Measurements from ENCODE around the gene ADGRG3.

Gene ADGRG3

DNA sequence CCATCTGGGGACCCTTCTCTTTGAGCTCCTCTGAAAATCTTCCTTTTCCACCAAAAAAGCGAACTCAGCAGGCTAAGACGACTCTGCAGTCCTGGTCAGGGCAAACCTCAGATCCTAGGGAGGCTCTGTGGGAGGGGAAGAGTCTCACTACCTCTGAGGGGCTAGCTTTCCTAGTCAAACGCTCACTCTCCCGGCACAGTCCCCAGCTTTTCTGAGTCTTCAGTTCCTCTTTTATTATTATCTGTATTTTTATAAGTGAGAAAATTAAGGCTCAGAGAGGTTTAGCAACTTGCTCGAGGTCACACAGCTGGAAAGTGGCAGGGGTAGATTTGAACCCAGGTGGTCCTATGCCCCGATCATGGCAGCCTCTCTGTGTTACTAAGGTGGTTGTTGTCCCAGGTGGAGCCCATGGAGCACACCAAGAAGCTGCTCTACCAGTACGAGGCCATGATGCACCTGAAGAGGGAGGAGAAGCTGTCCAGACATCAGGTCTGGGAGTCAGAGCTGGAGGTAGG lies 58.4 kb downstream of the ADGRG3 start:
- no peak for TF ChIP-seq EZH2phosphoT487 (conservative IDR thresholded peaks at IDR 0.05; ENCODE audit: low read length)
- TF ChIP-seq, protein P1, sequence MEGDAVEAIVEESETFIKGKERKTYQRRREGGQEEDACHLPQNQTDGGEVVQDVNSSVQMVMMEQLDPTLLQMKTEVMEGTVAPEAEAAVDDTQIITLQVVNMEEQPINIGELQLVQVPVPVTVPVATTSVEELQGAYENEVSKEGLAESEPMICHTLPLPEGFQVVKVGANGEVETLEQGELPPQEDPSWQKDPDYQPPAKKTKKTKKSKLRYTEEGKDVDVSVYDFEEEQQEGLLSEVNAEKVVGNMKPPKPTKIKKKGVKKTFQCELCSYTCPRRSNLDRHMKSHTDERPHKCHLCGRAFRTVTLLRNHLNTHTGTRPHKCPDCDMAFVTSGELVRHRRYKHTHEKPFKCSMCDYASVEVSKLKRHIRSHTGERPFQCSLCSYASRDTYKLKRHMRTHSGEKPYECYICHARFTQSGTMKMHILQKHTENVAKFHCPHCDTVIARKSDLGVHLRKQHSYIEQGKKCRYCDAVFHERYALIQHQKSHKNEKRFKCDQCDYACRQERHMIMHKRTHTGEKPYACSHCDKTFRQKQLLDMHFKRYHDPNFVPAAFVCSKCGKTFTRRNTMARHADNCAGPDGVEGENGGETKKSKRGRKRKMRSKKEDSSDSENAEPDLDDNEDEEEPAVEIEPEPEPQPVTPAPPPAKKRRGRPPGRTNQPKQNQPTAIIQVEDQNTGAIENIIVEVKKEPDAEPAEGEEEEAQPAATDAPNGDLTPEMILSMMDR (IDR thresholded peaks at IDR 0.05; ENCODE audit: insufficient read depth, low read length, poor library complexity, severe bottlenecking) = no peak
- H2AFZ ChIP-seq (ENCODE audit: low read depth, low read length, severe bottlenecking) = no peak overlapping the region
- no peaks in the 10 kb centered on the region for H3K79me2 ChIP-seq (ENCODE audit: insufficient read depth, low read length)
- no peak overlapping the region for H3K27ac ChIP-seq (ENCODE audit: low read depth, low read length)
- no peaks in the 10 kb centered on the region for H3K27me3 ChIP-seq (ENCODE audit: low read length)
- no peaks in the 10 kb centered on the region for H3K9me2 ChIP-seq (replicated peaks; ENCODE audit: insufficient read depth, low read length)
- no peaks in the 10 kb centered on the region for H3F3A ChIP-seq (ENCODE audit: insufficient read depth)
- no peaks in the 10 kb centered on the region for H3K36me3 ChIP-seq (ENCODE audit: low read length)
- no peaks in the 10 kb centered on the region for H3K9me3 ChIP-seq (ENCODE audit: insufficient read depth, low read length)
- no peak overlapping the region for H3K4me2 ChIP-seq (ENCODE audit: low read depth, low read length, poor library complexity, severe bottlenecking)
- H3K9ac ChIP-seq (ENCODE audit: low read length) = no peak overlapping the region
- H3K4me3 ChIP-seq (ENCODE audit: insufficient read depth, low read length, poor library complexity, severe bottlenecking) = no peak overlapping the region
- H4K20me1 ChIP-seq (ENCODE audit: low read depth, low read length) = no peaks in the 10 kb centered on the region

DNA sequence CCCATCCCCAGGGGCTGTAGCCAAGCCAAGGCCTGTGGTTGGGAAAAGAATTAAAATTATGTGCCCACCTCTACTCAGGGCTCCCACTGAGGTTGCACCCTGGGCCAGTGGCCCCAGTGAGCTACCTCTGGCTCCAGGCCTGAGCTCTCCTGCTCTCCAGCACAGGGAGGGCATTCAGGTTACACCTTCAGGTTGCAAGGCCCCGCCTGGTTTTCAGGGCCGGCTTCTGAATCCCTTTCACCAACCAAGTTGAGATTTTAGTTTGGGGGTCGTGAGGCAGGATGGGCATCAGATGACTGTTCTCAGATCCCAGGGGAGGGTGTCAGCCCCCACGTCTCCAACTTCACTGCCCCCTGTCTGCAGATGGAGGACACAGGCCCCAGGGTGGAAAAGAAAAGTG lies 59.5 kb downstream of the ADGRG3 start:
- Histone ChIP-seq H3K36me3 (ENCODE audit: low read length) (no peaks in the 10 kb centered on the region), H3K9ac (ENCODE audit: low read length) (no peak overlapping the region), H3K27ac (ENCODE audit: low read depth, low read length) (no peak overlapping the region), H3K79me2 (ENCODE audit: insufficient read depth, low read length) (no peaks in the 10 kb centered on the region), H2AFZ (ENCODE audit: low read depth, low read length, severe bottlenecking) (no peak overlapping the region), H3K9me3 (ENCODE audit: insufficient read depth, low read length) (peaks cover 5% of the 10 kb centered on the region; the same call in 1 of the 2 replicates), H3K27me3 (ENCODE audit: low read length) (no peaks in the 10 kb centered on the region), H3K4me2 (ENCODE audit: low read depth, low read length, poor library complexity, severe bottlenecking) (no peak overlapping the region), H4K20me1 (ENCODE audit: low read depth, low read length) (no peaks in the 10 kb centered on the region), H3K4me3 (ENCODE audit: insufficient read depth, low read length, poor library complexity, severe bottlenecking) (no peak overlapping the region), H3K9me2 (replicated peaks; ENCODE audit: insufficient read depth, low read length) (no peaks in the 10 kb centered on the region), H3F3A (ENCODE audit: insufficient read depth) (no peaks in the 10 kb centered on the region)
- TF ChIP-seq, protein P1 (IDR thresholded peaks at IDR 0.05; ENCODE audit: insufficient read depth, low read length, poor library complexity, severe bottlenecking) = no peak
- TF ChIP-seq EZH2phosphoT487 (conservative IDR thresholded peaks at IDR 0.05; ENCODE audit: low read length) = no peak

DNA sequence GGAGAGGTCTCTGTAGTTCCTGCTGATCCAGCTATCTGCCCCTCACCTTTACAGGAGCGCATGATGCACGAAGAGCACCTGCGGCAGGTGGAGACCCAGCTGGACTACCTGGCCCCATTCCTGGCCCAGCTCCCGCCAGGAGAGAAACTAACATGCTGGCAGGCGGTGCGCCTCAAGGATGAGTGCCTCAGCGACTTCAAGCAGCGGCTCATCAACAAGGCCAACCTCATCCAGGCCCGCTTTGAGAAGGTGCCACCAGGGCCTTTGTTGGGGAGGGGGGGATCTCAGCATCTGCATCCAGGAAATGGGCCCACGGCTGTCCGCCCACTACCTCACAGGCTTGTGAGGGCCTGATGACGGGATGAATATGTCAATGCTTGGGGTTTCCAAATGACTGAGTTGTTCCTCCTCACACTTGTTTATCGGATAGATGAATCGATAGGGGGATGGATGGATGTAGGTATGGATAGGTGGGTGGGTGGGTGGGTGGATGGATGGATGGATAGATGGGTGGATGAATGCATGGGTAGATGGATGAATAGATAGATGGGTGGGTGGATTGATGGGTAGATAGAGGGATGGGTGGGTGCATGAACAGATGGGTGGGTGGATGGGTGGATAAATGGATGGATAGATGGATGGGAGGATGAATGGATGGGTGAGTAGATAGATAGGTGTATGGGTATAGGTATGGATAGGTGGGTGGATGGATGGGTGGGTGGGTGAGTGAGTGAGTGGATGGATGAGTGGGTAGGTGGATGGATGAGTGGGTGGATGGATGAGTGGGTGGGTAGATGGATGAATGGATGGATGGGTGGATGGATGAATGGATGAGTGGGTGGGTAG lies 60.5 kb downstream of the ADGRG3 start:
- Histone ChIP-seq H4K20me1 (ENCODE audit: low read depth, low read length) (no peaks in the 10 kb centered on the region), H3K4me2 (ENCODE audit: low read depth, low read length, poor library complexity, severe bottlenecking) (no peak overlapping the region), H3K9me2 (replicated peaks; ENCODE audit: insufficient read depth, low read length) (no peaks in the 10 kb centered on the region), H3K9me3 (ENCODE audit: insufficient read depth, low read length) (peaks cover 8% of the 10 kb centered on the region; the same call in 1 of the 2 replicates), H3K4me3 (ENCODE audit: insufficient read depth, low read length, poor library complexity, severe bottlenecking) (no peak overlapping the region), H2AFZ (ENCODE audit: low read depth, low read length, severe bottlenecking) (no peak overlapping the region), H3K27me3 (ENCODE audit: low read length) (no peaks in the 10 kb centered on the region), H3F3A (ENCODE audit: insufficient read depth) (no peaks in the 10 kb centered on the region), H3K9ac (ENCODE audit: low read length) (no peak overlapping the region), H3K79me2 (ENCODE audit: insufficient read depth, low read length) (no peaks in the 10 kb centered on the region), H3K27ac (ENCODE audit: low read depth, low read length) (no peak overlapping the region), H3K36me3 (ENCODE audit: low read length) (no peaks in the 10 kb centered on the region)
- TF ChIP-seq EZH2phosphoT487 (conservative IDR thresholded peaks at IDR 0.05; ENCODE audit: low read length) = no peak
- TF ChIP-seq, protein P1 (IDR thresholded peaks at IDR 0.05; ENCODE audit: insufficient read depth, low read length, poor library complexity, severe bottlenecking) = no peak

Measured in SU-DHL-6 (cell line).